ENCODE data around the gene OSCP1. TPM values are rescaled to one million over a fixed set of nuclear protein-coding genes. Genes with fewer than 3 reads are reported as not detected.

OSCP1 gene
- polyA plus RNA-seq, 4 donors, result 18.2 to 26.8 (median 24.3) TPM

DNA sequence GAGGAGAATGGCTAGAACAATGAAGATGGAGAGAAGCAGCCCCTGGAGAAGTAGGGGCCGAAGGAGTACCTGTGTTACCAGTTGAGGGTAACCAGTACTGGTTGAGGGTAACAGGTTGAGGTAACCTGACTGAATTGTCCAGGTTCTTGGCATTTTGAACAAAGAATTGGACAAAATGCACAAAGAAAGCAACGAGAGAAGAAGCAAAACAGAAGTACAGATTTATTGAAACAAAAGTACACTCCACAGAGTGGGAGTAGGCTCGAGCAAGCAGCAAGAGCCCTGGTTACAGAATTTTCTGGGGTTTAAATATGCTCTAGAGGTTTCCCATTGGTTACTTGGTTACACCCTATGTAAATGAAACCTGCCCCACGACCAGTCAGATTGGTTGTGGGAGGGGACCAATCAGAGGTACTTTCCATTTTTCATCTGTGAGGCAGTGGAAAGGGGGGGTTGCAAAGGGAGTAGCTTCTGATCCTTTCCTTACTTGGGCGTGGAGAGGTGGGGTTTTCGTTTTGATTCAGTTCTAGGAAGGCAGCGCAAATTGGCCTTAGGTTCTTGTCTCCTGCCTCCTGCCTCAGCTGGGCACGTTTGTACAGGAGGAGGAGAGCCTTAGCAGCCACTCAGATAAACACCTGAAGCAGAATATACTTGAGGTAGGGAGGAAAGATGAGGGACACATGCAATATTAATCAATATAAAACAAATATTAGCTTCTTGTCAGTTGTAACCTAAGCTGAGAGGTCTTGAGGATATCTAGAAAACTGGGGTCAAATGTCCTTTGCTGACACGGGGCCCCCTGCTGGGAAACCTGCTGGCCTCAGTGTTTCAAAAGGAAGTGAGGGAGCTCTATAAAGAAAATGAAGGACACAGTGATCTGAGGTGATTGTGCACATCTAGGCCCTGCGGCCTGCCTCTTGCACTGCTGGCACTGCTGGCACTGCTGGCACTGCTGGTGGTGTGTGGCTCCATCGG lies 38.3 kb downstream of the OSCP1 start:
- no peak for DNase-seq (ENCODE audit: low read depth in 4 of 4, low spot score in 2 of 4)

GRCh38 chr1:36408479-36408878 lies 41.8 kb downstream of the OSCP1 start:
- no peak for DNase-seq (ENCODE audit: low read depth in 4 of 4, low spot score in 2 of 4)

- no peak for DNase-seq (ENCODE audit: low read depth in 4 of 4, low spot score in 2 of 4)
Measured at GRCh38 chr1:36406440-36406839, 43.8 kb downstream of the OSCP1 start.

DNA sequence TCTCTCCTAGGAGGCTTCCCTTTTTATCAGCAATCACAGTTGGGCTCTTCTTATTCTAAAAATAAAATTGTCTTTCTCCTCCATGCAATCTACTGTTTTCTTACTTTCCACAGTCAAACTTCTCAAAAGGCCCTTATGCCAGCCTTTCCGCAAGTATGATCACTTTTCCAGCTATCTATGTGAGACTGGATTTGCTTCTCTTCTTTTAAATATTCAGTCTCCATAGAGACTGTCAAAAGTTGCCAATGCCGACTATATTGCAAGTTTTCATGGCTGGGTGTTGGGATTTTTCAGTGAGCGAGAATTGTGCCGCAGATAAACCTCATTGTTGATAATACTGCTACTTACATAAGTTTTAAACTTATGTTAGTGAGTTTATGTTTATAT lies 47.8 kb downstream of the OSCP1 start:
- no peak for DNase-seq (ENCODE audit: low read depth in 4 of 4, low spot score in 2 of 4)

- DNase-seq (ENCODE audit: low read depth in 4 of 4, low spot score in 2 of 4), result no peak
Measured at GRCh38 chr1:36401602-36402503, 48.4 kb downstream of the OSCP1 start.

- DNase-seq (ENCODE audit: low read depth in 4 of 4, low spot score in 2 of 4), result no peak
Measured at GRCh38 chr1:36400825-36401601, 49.2 kb downstream of the OSCP1 start.

- DNase-seq (ENCODE audit: low read depth in 4 of 4, low spot score in 2 of 4), result no peak
Measured at GRCh38 chr1:36400514-36400824, 49.8 kb downstream of the OSCP1 start.

- DNase-seq (ENCODE audit: low read depth in 4 of 4, low spot score in 2 of 4), result no peak
Measured at GRCh38 chr1:36398370-36398977, 51.8 kb downstream of the OSCP1 start.

DNA sequence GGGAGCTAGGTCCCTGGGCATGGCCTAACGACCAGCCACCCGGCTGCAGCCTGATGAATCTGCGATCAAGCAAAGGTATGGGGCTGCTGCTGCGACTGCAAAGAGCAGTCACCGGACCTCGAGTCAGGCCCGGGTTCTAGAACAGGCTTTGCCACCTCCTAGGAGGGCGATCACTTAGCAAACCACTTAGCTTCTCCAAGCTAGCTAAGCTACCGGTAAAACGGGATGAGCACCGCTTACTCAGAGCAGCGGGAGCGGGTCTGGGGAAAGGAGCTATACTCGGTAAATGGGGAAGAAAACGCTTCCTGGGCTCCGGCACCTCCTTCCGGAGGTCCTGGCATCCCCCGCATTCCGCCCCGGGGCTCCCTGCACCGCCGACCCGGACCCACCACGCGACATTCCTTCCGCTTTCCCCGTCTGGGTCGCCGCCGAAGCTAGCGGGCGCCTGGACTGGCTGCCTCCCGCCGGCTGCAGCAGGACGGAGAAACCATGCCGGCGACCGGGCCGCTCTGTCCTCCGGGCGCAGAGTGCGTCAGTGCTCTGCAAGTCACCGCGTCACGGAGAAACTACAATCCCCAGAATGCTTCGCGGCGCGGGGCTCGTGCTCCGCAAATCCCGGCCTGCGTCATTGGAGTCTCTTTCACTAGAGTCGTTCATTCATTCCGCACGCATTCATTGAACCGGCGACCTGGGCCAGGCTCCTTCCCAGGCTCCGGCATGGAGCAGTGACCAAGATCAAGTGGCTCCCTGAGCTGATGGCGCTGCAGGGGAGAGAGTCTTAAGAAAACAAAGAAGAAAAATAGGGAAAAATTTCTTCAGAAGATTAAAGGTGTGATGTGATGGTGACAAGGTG lies 52.6 kb downstream of the OSCP1 start, which contains the start of gene LSM10:
LSM10 (minus strand) TSS at position 531 of the 853 bp plus-strand sequence. CDS start 3,779 bp downstream, outside the sequence.
- DNase-seq (ENCODE audit: low read depth in 4 of 4, low spot score in 2 of 4), result peak in 3 of 4 donors; percentile 83 to 95 (median 90)

DNA sequence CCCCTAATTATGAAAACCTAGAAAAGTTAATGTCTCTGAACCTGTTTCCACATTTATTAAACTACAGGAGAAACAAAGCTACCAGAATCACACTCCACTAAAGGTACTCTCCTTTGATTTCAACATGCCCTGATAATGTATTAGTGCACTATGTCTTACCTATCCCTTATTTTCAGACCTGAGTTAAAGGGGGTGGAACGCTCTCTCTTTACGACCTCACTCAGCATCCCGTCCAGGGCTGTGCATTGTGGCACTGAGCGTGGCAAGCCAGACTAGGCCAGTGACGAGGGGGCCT lies 53.2 kb downstream of the OSCP1 start:
- DNase-seq (ENCODE audit: low read depth in 4 of 4, low spot score in 2 of 4), result no peak

- DNase-seq (ENCODE audit: low read depth in 4 of 4, low spot score in 2 of 4), result no peak
Measured at GRCh38 chr1:36396359-36396758, 53.9 kb downstream of the OSCP1 start.

- no peak for DNase-seq (ENCODE audit: low read depth in 4 of 4, low spot score in 2 of 4)
Measured at GRCh38 chr1:36393686-36394085, 56.6 kb downstream of the OSCP1 start.

- no peak for DNase-seq (ENCODE audit: low read depth in 4 of 4, low spot score in 2 of 4)
Measured at GRCh38 chr1:36392836-36393235, 57.4 kb downstream of the OSCP1 start.

DNA sequence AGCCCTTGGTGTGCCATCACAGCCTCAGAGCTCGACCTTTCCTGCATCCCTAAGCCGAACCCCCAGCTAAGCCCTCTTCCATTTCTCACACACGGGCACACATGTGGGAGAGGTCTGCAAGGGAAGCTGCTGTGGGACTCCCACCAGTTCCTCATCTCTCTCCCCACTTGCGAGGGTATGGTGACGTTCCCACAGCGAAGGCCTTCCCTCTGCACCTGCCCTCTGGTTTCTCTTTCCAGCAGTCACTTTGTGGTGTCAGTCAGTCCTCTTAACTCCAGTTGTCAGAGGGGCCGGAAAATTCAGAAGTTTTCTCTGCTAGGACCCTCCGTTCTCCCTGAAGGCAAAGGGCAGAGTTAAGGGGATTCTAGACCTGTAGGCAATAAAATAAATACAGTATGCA lies 59.0 kb downstream of the OSCP1 start:
- DNase-seq (ENCODE audit: low read depth in 4 of 4, low spot score in 2 of 4), result no peak

GRCh38 chr1:36390411-36390810 lies 59.8 kb downstream of the OSCP1 start:
- no peak for DNase-seq (ENCODE audit: low read depth in 4 of 4, low spot score in 2 of 4)

GRCh38 chr1:36389999-36390398 lies 60.3 kb downstream of the OSCP1 start:
- no peak for DNase-seq (ENCODE audit: low read depth in 4 of 4, low spot score in 2 of 4)

DNA sequence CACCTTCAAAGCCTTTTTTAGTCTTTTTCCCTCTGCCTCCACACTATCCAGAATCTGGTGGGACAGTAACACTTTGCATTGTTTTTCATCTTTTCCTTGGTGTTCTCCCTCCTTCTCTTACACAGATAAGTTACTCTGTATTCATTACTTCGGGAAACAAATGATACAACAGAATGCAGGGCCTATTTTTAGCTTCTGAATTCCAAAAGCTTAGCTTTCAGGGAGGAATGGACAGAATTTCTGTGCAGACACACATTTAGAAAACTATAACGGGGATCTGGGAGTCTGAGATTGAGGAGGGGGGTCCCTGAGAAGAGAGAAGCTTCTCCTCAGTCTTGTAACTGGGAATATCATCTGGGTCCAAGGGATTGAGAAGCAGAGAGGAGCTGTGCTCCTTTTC lies 61.0 kb downstream of the OSCP1 start:
- DNase-seq (ENCODE audit: low read depth in 4 of 4, low spot score in 2 of 4), result no peak

DNA sequence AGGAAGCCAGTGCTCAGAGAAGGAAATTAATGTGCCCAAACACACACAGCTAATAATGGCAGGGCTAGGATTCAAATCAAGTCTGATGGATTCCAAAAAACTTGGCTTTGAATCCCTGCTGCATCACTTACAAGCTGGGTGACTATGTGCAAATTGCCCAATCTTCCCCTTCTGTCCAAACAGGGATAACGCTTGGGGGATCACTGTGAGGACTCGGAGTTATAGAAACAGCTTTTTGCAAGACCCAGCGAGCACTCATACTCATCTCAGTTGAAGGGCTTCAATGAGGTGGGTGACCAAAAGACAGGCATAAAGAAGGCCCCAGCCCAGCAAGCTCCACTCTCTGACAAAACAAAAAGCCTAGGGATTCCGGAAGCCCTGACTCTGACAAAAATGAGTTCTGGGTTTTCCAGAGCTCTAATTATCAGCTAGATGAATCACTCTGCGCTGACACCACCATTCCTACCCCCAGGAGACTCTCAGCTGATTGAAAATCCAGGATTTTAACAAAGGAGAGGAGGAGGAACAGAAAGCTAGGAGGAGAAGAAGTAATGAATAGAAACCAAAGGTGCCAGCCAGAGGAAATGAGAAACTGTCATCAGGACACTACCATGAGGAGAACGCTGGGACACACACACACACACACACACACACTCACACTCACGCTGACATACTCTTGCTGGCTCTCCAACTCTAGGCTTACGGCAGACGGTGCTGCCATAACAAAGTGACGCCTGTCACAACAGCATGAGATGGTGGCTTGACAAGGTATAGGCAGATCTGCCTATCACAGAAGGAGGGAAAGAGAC lies 62.9 kb downstream of the OSCP1 start:
- DNase-seq (ENCODE audit: low read depth in 4 of 4, low spot score in 2 of 4), result no peak
